HG03280 (cell line): ENCODE data around the gene NRL.

Source experiments
- ATAC-seq: cut with Tn5 transposase; IDR thresholded peaks from one replicate; pipeline ENCODE4 v1.9.1; 2021; ENCODE audit warnings: mild to moderate bottlenecking, moderate library complexity; ENCODE audit not compliant: unreplicated experiment

The NRL gene

DNA sequence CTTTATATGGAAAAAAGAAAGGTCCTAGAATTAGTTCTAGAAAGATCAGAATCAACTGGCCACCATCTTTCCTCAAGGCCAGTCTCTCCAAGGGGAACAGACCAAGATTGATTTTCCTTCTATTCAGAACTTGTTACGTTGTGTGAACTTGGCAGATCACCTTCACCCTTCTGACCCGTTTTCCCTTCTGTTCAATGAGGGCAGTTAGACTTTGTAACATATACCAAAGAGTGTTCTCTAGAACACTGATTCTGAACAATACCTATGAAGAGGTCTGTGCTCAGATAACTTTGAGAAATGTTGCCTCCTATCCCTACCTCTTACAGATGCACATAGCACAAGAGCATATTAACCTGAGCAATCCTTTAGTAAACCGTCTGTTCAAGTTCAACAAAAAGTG lies 31.3 kb downstream of the NRL start:
- ATAC-seq: no peak

DNA sequence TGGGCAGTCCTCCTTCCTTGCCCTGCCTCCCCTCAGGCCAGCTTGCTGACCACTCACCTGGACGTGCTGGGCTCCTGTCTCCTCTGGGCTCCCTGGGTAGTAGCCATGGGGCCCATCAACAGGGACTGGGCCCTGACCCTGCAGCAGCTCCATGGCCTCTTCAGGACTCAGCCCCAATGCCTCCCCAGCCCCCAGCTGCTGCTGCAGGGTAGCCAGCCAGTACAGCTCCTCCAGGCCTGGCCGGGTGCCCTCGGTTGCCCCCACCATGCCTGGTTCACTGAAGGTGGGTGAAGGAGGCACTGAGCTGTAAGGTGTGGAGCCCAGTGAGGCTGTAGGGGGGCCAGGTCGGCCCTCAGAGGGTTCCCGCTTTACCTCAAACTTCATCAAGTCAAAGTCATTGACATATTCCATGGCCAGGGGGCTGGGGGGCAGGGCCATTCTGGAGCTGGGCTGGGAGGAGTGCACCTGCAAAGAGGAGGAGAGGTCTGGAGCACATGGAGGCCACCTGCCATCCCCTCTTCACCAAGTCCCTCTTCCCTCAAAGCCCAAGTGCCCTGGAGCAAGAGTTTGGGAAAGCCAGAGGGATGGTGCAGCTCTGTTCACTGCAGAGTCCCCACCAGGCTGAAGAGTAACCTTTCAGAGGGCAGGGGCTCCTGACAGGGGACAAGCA lies 32.2 kb downstream of the NRL start:
- no peak for ATAC-seq

DNA sequence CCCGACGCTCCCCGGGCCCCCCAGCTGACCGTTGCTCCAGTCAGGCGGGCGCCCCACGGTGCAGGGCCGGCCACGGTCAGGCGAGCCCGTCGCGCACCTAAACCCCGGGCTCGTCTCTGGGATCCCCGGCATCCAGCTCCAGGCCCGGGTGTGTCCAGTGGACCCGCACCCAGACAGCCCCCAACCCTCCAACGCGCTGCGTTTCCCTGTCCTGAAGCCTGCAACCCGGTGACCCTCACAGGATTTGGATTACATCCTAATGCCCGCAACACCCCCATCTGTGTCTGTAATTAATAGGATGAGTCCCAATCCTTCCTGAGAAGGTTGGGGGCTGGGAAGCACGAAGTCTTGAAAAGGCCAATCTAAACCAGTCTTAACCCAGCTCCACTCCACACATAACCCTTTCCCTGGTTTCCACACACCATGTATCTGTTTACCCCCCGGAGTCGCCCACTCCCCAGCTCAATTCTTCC lies 33.0 kb downstream of the NRL start:
- ATAC-seq: no peak

DNA sequence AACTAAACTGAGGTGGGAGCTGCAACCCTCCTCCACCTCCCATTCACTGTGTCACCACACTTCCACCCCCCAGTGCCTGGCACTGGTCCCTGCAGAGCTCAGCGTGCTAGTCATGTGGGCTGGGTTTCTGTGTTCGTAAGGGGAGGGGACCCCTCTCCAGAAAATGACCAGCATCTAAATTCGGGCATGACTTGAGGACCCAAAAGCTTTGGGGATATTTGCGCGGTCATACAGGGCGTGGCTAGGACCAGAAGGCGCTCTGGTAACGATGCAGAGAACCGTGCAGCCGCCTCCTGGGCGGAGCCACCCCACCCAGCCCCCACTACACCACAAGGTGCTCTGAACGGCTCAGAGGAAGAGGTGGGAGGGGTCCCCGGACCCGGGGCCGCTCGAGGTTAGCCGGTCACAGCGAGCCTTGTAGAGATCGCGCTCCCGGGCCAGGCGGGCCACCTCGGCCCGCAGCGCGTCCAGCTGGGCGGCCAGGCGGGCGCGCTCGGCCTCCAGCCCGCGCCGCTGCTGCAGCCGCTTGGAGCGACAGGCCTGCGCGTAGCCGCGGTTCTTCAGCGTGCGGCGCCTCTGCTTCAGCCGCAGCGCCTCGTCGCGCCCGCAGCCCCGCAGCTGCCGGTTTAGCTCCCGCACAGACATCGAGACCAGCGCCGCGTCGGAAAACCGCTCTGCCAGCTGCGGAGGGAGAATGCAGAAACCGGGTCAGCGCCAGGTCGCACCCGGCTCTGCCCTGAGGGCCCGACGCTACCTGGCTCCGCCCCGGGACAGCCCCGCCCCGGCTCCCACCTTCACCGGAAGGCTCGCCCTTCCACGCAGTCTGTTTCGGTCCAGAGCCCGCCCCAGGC lies 33.6 kb downstream of the NRL start:
- peak; percentile 79 for ATAC-seq

GRCh38 chr14:24080142-24080530 lies 34.6 kb downstream of the NRL start:
- no peak for ATAC-seq

DNA sequence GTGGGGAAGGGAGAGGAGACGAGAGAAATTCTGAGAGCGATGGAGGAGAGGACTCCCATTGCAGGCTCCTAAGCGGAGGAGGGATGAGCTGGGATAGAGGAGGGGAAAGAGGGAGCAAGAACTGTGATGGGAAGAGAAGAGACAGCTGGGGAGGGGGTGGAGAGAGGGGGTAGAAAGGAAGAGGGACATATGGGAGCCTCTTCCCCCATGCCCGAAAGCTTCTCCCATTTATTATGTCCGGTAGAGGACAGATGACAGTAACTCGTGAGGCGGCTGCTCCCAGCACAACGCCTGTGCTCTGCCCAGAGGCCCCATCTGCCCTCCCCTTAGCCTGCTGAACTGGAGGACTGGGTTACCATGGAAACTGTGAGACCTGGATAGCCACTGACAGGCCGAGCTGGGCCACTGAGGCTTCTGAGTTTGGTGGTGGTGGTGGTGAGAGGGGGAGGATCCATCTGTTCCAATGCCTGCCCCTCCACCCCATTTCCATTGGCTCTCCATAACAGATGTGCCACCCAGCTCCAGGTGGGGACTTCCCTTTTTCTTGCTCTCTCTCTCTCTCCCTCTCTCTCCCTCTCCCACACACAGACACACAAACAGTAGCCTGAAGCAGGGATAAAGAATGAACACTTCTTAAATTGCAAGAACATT lies 35.1 kb downstream of the NRL start:
- ATAC-seq: no peak

DNA sequence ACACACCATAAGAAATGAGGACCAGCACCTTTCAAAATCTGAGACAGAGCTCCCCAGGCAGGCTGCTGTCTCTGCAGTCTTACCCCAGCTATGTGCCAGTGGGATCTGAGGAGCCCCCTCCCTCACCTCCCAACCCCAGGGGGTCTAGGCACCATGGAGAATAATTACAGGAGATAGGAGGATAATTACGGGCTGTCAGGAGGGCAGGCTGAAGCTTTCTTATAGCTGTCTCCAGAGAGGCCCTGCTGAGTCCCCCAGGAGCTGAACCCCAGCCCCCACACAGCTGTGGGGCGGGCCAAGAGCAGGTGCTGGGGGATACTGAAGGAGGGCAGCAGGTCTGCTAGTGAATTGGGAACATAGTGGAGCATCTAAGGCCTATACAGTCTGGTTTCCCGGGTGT lies 36.6 kb downstream of the NRL start:
- ATAC-seq: no peak

GRCh38 chr14:24077086-24077485 lies 37.7 kb downstream of the NRL start:
- no peak for ATAC-seq

DNA sequence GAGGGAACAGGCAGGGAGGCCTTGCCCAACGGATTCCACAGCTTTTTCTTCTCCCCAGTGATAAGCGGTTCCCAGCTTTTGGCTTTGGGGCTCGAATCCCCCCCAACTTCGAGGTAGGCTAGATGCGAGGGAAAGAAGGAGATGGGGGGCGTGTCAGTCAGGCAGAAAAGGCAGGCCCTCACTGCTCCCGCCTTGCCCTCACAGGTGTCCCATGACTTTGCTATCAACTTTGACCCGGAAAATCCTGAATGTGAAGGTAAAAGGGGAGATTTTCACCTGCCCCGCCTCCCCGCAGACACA lies 38.5 kb downstream of the NRL start:
- no peak for ATAC-seq

DNA sequence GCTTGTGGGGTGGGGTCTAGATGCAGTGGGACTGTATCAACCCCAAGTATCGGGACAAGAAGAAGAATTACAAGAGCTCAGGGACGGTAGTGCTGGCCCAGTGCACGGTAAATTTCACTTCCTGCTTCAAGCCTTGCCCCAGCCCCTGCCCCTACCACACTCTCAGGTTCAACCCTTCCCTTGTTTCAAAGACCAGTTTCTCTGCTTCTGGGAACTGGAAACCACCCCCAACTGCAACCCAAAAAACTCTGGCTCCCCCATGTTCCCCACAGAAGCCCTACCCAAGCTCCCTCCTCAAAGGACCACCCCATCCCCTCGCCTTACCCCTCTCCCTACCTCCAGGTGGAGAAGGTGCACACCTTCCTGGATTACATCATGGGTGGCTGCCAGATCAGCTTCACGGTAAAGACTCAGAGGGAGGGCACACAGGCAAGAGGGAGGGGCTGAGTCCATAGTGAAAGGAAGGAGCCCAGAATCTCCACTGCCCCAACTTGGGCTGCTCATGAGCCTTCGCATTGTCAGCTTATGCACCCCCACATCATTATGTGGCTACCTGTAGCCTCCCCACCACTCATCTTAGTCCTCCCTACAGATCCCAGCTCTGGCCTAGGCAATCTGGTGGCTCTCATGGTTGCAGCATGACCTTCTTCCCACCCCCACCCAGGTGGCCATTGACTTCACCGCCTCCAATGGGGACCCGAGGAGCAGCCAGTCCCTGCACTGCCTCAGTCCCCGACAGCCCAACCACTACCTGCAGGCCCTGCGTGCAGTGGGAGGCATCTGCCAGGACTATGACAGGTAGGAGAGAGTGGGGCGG lies 39.1 kb downstream of the NRL start:
- ATAC-seq: no peak

GRCh38 chr14:24074625-24075484 lies 39.9 kb downstream of the NRL start:
- ATAC-seq: no peak

DNA sequence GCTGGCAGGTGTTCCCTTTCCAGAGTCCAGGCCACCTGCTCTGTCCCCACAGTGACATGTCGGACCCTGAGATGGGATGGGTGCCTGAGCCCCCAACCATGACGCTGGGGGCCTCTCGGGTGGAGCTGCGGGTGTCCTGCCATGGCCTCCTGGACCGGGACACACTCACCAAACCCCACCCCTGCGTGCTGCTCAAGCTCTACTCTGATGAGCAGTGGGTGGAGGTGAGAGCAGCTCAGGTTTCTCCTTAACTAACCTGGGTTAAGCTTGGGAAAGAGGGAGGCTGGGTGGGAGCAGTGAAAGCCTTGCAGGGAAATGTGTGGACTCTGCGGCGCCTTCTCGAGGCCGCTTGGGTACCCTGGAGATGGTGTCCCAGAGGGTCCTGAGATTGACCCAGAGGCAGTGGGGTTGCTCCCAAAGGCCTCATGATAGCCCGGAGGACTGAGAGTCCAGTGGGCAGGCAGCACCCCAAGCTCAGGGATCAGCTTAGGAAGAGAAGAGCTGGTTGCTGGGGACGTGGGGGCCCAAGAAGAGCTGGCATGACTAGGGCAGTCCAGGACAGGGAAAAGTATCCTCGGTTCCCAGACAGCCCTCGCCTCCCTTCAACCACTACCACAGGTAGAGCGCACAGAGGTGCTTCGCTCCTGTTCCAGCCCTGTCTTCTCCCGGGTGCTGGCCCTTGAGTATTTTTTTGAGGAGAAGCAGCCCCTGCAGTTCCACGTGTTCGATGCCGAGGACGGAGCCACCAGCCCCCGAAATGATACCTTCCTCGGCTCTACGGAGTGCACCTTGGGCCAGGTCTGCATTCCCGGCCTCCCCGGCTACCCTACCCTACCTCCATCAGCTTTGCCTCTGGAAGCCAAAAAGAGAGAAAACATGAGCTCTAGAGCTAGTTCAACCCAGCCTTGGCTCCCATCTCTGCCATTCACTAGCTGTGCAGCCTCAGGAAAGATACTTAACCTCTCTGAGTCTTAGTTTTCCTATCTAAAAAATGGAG lies 41.6 kb downstream of the NRL start:
- no peak for ATAC-seq

DNA sequence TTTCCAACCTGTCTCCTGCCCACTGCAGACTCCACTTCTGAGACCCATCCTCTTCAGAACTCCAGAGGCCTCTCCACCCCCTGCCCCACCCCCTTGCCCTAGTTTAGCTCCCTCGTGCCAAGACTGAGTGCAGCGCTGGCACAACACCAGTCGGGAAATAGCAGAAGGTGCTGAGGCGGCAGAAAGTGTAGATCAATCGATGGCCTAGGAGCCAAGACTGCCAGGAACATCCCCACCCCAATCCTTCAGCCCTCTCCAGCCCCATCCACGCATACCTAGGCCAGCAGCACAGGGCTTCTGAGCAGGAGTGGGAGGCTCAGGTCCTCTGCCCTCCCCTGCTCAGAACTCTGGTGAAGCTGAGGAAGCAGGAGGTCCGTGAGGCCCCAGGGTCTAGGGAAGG lies 42.3 kb downstream of the NRL start:
- no peak for ATAC-seq

DNA sequence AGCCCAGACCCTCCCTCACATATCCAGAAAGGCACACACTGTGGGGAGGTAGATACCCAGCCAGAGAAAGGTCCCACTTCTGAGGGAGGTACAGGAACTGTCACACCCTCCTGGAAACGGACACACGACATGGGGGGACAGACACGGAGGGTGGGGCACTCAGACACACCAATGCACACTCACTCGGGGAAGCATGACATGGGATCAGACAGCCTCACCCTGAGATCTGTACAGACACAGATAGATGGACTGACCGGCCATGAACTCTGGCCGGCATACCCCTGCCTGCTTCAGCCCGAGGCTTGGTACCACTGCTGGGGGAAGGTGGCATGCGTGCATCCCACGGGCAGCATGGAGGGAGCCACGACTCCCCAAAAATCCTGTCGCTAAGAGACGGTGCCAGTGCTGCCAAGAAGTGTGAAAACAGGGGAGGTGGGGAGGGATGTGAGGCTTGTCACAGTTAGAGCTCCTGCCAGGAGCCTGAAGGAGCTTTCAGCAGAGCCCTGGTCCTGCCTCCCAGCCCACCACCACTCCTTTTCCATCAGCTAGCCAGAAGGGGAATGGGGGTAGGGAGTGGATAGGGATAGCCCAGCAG lies 42.8 kb downstream of the NRL start:
- ATAC-seq: no peak

- ATAC-seq: no peak
Observed at GRCh38 chr14:24071144-24071697, 43.5 kb downstream of the NRL start, which contains the start of gene CPNE6. Gene CPNE6 (plus strand): TSS chr14:24071562. CDS start chr14:24072937, 1,375 bp downstream.

GRCh38 chr14:24070285-24071143 lies 44.2 kb downstream of the NRL start:
- ATAC-seq: no peak

GRCh38 chr14:24069411-24069735 lies 45.4 kb downstream of the NRL start:
- no peak for ATAC-seq
